OCI-LY7 (cell line): ENCODE data around the gene VWA8.

Source experiments
- CTCF ChIP-seq: fragments of 200-600 bp; sonication (generic); conservative IDR thresholded peaks from 2 replicates; pipeline ENCODE4 v1.5.1; 2014; ENCODE audit warnings: mild to moderate bottlenecking, antibody characterized with exemption, low read length, moderate library complexity, mixed read lengths
- EZH2phosphoT487 ChIP-seq: fragments of 200-600 bp; sonication (generic); IDR thresholded peaks from 2 replicates; pipeline ENCODE4 v1.6.1; 2018; ENCODE audit warnings: low read depth, borderline replicate concordance, mild to moderate bottlenecking, mixed run types, antibody characterized with exemption, low read length, moderate library complexity, mixed read lengths

GRCh38 chr13:41995336-41995735 is 34.4 kb upstream of the VWA8 start:
- no peak for TF ChIP-seq CTCF
- TF ChIP-seq EZH2phosphoT487 = no peak
